Activated CD4-positive, alpha-beta T cell treated with anti-CD3 and anti-CD28 coated beads for 48 hours (primary cell): ENCODE data around the gene C3orf49.

Source experiments
- DNase-seq: peaks from one replicate; pipeline ENCODE4 v3.0.0-alpha.2; 2020

The C3orf49 gene

GRCh38 chr3:63819151-63819398, at the start of gene C3orf49:
C3orf49 (plus strand) TSS chr3:63819299; CDS start chr3:63819472, 173 bp downstream.
- DNase-seq = no peak

- DNase-seq = no peak
Observed at GRCh38 chr3:63774781-63775180, 44.3 kb upstream of the C3orf49 start.

- no peak for DNase-seq
Observed at GRCh38 chr3:63779227-63779626, 39.9 kb upstream of the C3orf49 start.

GRCh38 chr3:63791974-63792373, 27.1 kb upstream of the C3orf49 start:
- no peak for DNase-seq

GRCh38 chr3:63795438-63795837, 23.7 kb upstream of the C3orf49 start:
- no peak for DNase-seq

GRCh38 chr3:63798544-63798943, 20.6 kb upstream of the C3orf49 start:
- no peak for DNase-seq

GRCh38 chr3:63798949-63799348, 20.1 kb upstream of the C3orf49 start:
- no peak for DNase-seq

- no peak for DNase-seq
Observed at GRCh38 chr3:63800097-63800496, 19.0 kb upstream of the C3orf49 start.

- DNase-seq = no peak
Observed at GRCh38 chr3:63803911-63804310, 15.2 kb upstream of the C3orf49 start.

GRCh38 chr3:63807961-63808565, 11.0 kb upstream of the C3orf49 start:
- no peak for DNase-seq

GRCh38 chr3:63808633-63809032, 10.5 kb upstream of the C3orf49 start:
- DNase-seq = no peak

- DNase-seq = no peak
Observed at GRCh38 chr3:63809607-63810006, 9.5 kb upstream of the C3orf49 start.

GRCh38 chr3:63814237-63814636, 4.9 kb upstream of the C3orf49 start:
- DNase-seq = no peak

- no peak for DNase-seq
Observed at GRCh38 chr3:63817225-63817624, 1.9 kb upstream of the C3orf49 start.

- peak; percentile 69 for DNase-seq
Observed at GRCh38 chr3:63818282-63819150, 583 bp upstream of the C3orf49 start.

- no peak for DNase-seq
Observed at GRCh38 chr3:63824309-63824708, 5.2 kb downstream of the C3orf49 start.

GRCh38 chr3:63830526-63830925, 11.4 kb downstream of the C3orf49 start:
- no peak for DNase-seq

GRCh38 chr3:63832395-63832794, 13.3 kb downstream of the C3orf49 start:
- DNase-seq = no peak

- no peak for DNase-seq
Observed at GRCh38 chr3:63841704-63842103, 22.6 kb downstream of the C3orf49 start.

- no peak for DNase-seq
Observed at GRCh38 chr3:63842127-63842526, 23.0 kb downstream of the C3orf49 start.

GRCh38 chr3:63845215-63845614, 26.1 kb downstream of the C3orf49 start:
- DNase-seq = no peak

- no peak for DNase-seq
Observed at GRCh38 chr3:63847718-63848450, 28.8 kb downstream of the C3orf49 start.

- DNase-seq = no peak
Observed at GRCh38 chr3:63849175-63849574, 30.1 kb downstream of the C3orf49 start.

GRCh38 chr3:63851287-63851686, 32.2 kb downstream of the C3orf49 start:
- DNase-seq = no peak
